DOHH2 (cell line): Measurements from ENCODE around the gene ADORA3.
A peak's percentile ranks its signal among the peaks of the same experiment; 100 is the strongest.

Experiments
- H3F3A ChIP-seq: fragments of 200-600 bp; sonication (generic), shearing (Covaris generic); 2 replicates; pipeline ENCODE4 v1.6.0; 2016; ENCODE audit warnings: antibody characterized with exemption, mild to moderate bottlenecking; ENCODE audit not compliant: control insufficient read depth, insufficient read depth
- H3K27ac ChIP-seq: fragments of 200-600 bp; sonication (generic); 2 replicates; pipeline ENCODE4 v1.5.1; 2014; ENCODE audit warnings: low read depth, mild to moderate bottlenecking, low read length, moderate library complexity
- H3K27me3 ChIP-seq: fragments of 200-600 bp; sonication (generic); 2 replicates; pipeline ENCODE4 v1.6.1; 2014; ENCODE audit warnings: mild to moderate bottlenecking, low read length, mixed read lengths; ENCODE audit not compliant: control insufficient read depth
- H3K36me3 ChIP-seq: fragments of 200-600 bp; sonication (generic); 2 replicates; pipeline ENCODE4 v1.6.1; 2014; ENCODE audit warnings: mild to moderate bottlenecking, low read length, moderate library complexity, mixed read lengths; ENCODE audit not compliant: control insufficient read depth
- H3K4me1 ChIP-seq: fragments of 200-600 bp; sonication (generic); 2 replicates; pipeline ENCODE4 v1.6.1; 2014; ENCODE audit warnings: mild to moderate bottlenecking, low read length, mixed read lengths; ENCODE audit not compliant: control insufficient read depth
- H3K4me2 ChIP-seq: fragments of 200-600 bp; sonication (generic); 2 replicates; pipeline ENCODE4 v1.6.0; 2014; ENCODE audit warnings: mild to moderate bottlenecking, low read length, moderate library complexity
- H3K4me3 ChIP-seq: fragments of 200-600 bp; sonication (generic); 2 replicates; pipeline ENCODE4 v1.5.1; 2014; ENCODE audit warnings: mild to moderate bottlenecking, low read length, mixed read lengths
- H3K79me2 ChIP-seq: fragments of 200-600 bp; sonication (generic); 2 replicates; pipeline ENCODE4 v1.6.1; 2014; ENCODE audit warnings: mild to moderate bottlenecking, low read length, mixed read lengths; ENCODE audit not compliant: control insufficient read depth
- H3K9me2 ChIP-seq: fragments of 200-600 bp; sonication (generic); replicated peaks from 2 replicates; pipeline ENCODE4 v1.6.1; 2014; ENCODE audit warnings: mild to moderate bottlenecking, low read length, mixed read lengths; ENCODE audit not compliant: control insufficient read depth
- H3K9me3 ChIP-seq: fragments of 200-600 bp; sonication (generic); 2 replicates; pipeline ENCODE4 v1.6.1; 2014; ENCODE audit warnings: antibody characterized with exemption, low read length, mixed read lengths; ENCODE audit not compliant: control insufficient read depth, insufficient read depth
- H4K20me1 ChIP-seq: fragments of 200-600 bp; sonication (generic); 2 replicates; pipeline ENCODE4 v1.6.0; 2014; ENCODE audit warnings: low read depth, mild to moderate bottlenecking, antibody characterized with exemption, low read length, moderate library complexity; ENCODE audit not compliant: control insufficient read depth, insufficient read depth
- CTCF ChIP-seq: fragments of 200-600 bp; sonication (generic); IDR thresholded peaks from one replicate; pipeline ENCODE4 v1.5.1; 2014; ENCODE audit warnings: antibody characterized with exemption, mild to moderate bottlenecking, low read depth, low read length; ENCODE audit not compliant: poor library complexity, severe bottlenecking
- EZH2phosphoT487 ChIP-seq: fragments of 200-600 bp; sonication (generic); IDR thresholded peaks from 2 replicates; pipeline ENCODE4 v1.6.1; 2017; ENCODE audit warnings: borderline replicate concordance, mild to moderate bottlenecking, antibody characterized with exemption, low read length, moderate library complexity, mixed read lengths

Gene ADORA3

GRCh38 chr1:111505641-111506119 lies 2.2 kb upstream of the ADORA3 start:
- Histone ChIP-seq H3K27ac (peak overlapping the region; percentile 99), H4K20me1 (no peaks in the 10 kb centered on the region), H3K9me3 (no peaks in the 10 kb centered on the region), H3K9me2 (no peaks in the 10 kb centered on the region), H3K4me3 (peak overlapping the region; percentile 67), H3K27me3 (no peaks in the 10 kb centered on the region), H3K4me1 (peaks cover 76% of the 10 kb centered on the region), H3K4me2 (peak overlapping the region; percentile 95), H3K36me3 (no peaks in the 10 kb centered on the region), H3K79me2 (no peaks in the 10 kb centered on the region), H3F3A (peaks cover 21% of the 10 kb centered on the region)
- no peak for TF ChIP-seq CTCF
- no peak for TF ChIP-seq EZH2phosphoT487

- no peak for TF ChIP-seq EZH2phosphoT487
- no peak for TF ChIP-seq CTCF
- Histone ChIP-seq H3K79me2 (no peaks in the 10 kb centered on the region), H3K9me3 (no peaks in the 10 kb centered on the region), H3K27me3 (no peaks in the 10 kb centered on the region), H3F3A (peaks cover 21% of the 10 kb centered on the region), H3K36me3 (no peaks in the 10 kb centered on the region), H3K4me3 (peak overlapping the region; percentile 9; the same call in 1 of the 2 replicates), H3K4me1 (peaks cover 63% of the 10 kb centered on the region), H3K9me2 (no peaks in the 10 kb centered on the region), H4K20me1 (no peaks in the 10 kb centered on the region), H3K27ac (peak overlapping the region; percentile 28; the same call in 1 of the 2 replicates), H3K4me2 (peak overlapping the region; percentile 48)
These were observed 664 bp upstream of the ADORA3 start for GRCh38 chr1:111504097-111504496.

GRCh38 chr1:111501645-111502044 lies 1.8 kb downstream of the ADORA3 start:
- TF ChIP-seq CTCF (no peak), EZH2phosphoT487 (no peak)
- no peak overlapping the region for H3K4me2 ChIP-seq
- H3K79me2 ChIP-seq: no peaks in the 10 kb centered on the region
- peaks cover 8% of the 10 kb centered on the region for H3F3A ChIP-seq
- no peak overlapping the region for H3K4me3 ChIP-seq
- no peaks in the 10 kb centered on the region for H3K9me3 ChIP-seq
- H3K27me3 ChIP-seq: no peaks in the 10 kb centered on the region
- H3K9me2 ChIP-seq: no peaks in the 10 kb centered on the region
- H4K20me1 ChIP-seq: no peaks in the 10 kb centered on the region
- no peaks in the 10 kb centered on the region for H3K36me3 ChIP-seq
- peaks cover 45% of the 10 kb centered on the region for H3K4me1 ChIP-seq
- no peak overlapping the region for H3K27ac ChIP-seq
